Stimulated activated CD4-positive, alpha-beta T cell treated with anti-CD3 and anti-CD28 coated beads, Interleukin-12 subunit alpha, Interleukin-12 subunit beta, amount 100 ng/mL, for 48 hours (primary cell): ENCODE measurements around the gene LMX1B.
"Not testable (repeated sequence)": the region's sequence is repeated elsewhere in the genome, so short reads cannot be mapped to it uniquely, and the experiment has no call there.

ENCODE experiments used
- DNase-seq, 3 donors: peaks; one replicate each; pipeline ENCODE4 v3.0.0-alpha.2; 2020; ENCODE audit warnings: low read depth in 2 of 3, low spot score in 1 of 3

Gene LMX1B

GRCh38 chr9:126705767-126706697, 92.3 kb downstream of the LMX1B start:
- DNase-seq = peak; percentile 43 to 83 (median 68)

- DNase-seq = no peak
Observed at GRCh38 chr9:126706698-126707053, 92.9 kb downstream of the LMX1B start.

- no peak for DNase-seq
Observed at GRCh38 chr9:126707083-126707482, 93.4 kb downstream of the LMX1B start.

- not testable (repeated sequence) for DNase-seq
Observed at GRCh38 chr9:126707712-126708111, 94.0 kb downstream of the LMX1B start.

- no peak for DNase-seq
Observed at GRCh38 chr9:126708178-126708577, 94.5 kb downstream of the LMX1B start.

GRCh38 chr9:126709241-126709640, 95.5 kb downstream of the LMX1B start:
- no peak for DNase-seq

- no peak for DNase-seq
Observed at GRCh38 chr9:126715382-126715781, 101.7 kb downstream of the LMX1B start.

- DNase-seq = not testable (repeated sequence)
Observed at GRCh38 chr9:126717441-126717840, 103.7 kb downstream of the LMX1B start.

- DNase-seq = peak; percentile 68 to 76 (median 73)
Observed at GRCh38 chr9:126719618-126720031, 105.9 kb downstream of the LMX1B start.

GRCh38 chr9:126720036-126720435, 106.3 kb downstream of the LMX1B start:
- DNase-seq = no peak

GRCh38 chr9:126720661-126721563, 107.2 kb downstream of the LMX1B start:
- DNase-seq = no peak

GRCh38 chr9:126721564-126721981, 107.8 kb downstream of the LMX1B start:
- no peak for DNase-seq

- peak; percentile 77 to 91 (median 85) for DNase-seq
Observed at GRCh38 chr9:126722252-126722921, 108.7 kb downstream of the LMX1B start.

GRCh38 chr9:126722922-126723806, 109.4 kb downstream of the LMX1B start:
- peak; percentile 58 to 69 (median 64) for DNase-seq

GRCh38 chr9:126723807-126724172, 110.1 kb downstream of the LMX1B start:
- DNase-seq = no peak

- no peak for DNase-seq
Observed at GRCh38 chr9:126724226-126724625, 110.5 kb downstream of the LMX1B start.

- DNase-seq = not testable (repeated sequence)
Observed at GRCh38 chr9:126725485-126725884, 111.8 kb downstream of the LMX1B start.

- not testable (repeated sequence) for DNase-seq
Observed at GRCh38 chr9:126728210-126728609, 114.5 kb downstream of the LMX1B start.

- not testable (repeated sequence) for DNase-seq
Observed at GRCh38 chr9:126730592-126730991, 116.9 kb downstream of the LMX1B start.

GRCh38 chr9:126733005-126733404, 119.3 kb downstream of the LMX1B start:
- no peak for DNase-seq
